Measurements from ENCODE around the gene POTEJ.
"Not testable (repeated sequence)": the region's sequence is repeated elsewhere in the genome, so short reads cannot be mapped to it uniquely, and the experiment has no call there.

POTEJ gene

DNA sequence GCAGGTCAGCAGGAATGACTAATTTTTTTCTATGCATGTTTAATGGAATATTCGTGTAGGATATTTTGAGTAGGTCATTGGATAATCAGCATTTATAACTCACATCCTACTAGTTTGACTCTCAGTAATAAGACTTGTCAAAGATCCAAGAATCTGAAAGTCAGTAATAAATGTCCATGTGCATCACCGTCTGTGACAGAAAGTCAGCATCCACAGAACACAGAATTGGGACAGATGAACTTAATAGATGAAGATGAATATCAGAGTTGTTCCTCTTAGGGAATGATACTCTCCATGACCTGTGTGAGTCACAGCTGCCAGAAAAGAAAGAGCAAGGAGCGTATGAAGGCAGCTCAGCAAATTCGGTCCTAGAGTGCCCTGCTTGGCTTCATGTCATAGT is 30.4 kb downstream of the POTEJ start:
- H3K4me3 Mint-ChIP-seq; H3K27me3 Mint-ChIP-seq; ATAC-seq (replicated peaks): not testable (repeated sequence)

DNA sequence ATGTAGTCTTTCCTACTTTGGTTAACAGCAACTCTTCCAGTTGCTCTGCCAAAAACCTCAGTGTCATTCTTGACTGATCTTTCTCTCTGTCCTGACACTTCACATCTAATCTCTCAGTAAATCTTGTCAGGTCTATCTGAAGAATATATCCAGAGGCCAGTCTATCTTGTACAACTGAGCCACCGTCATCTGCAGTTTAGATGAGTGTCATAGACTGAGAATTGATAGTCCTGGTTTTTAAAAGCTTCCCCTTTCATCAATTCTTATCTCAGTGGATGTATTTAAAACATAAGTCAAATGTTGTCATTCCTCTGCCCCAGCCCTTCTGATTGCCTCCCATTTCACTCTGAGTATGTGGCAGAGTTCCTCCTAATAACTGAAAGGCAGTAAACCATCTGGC is 38.0 kb downstream of the POTEJ start:
- ATAC-seq (replicated peaks); H3K9me3 Mint-ChIP-seq; H3K4me3 Mint-ChIP-seq; H3K27ac Mint-ChIP-seq; H3K4me1 Mint-ChIP-seq (ENCODE audit: low read depth in 2 of 2); DNase-seq; H3K36me3 Mint-ChIP-seq (ENCODE audit: insufficient read depth); H3K27me3 Mint-ChIP-seq: not testable (repeated sequence)

More for the DNA sequence above, 30.4 kb downstream of the POTEJ start:
- not testable (repeated sequence) for H3K9me3 Mint-ChIP-seq; DNase-seq; H3K27ac Mint-ChIP-seq; H3K4me1 Mint-ChIP-seq (ENCODE audit: low read depth in 2 of 2); H3K36me3 Mint-ChIP-seq (ENCODE audit: insufficient read depth)

DNA sequence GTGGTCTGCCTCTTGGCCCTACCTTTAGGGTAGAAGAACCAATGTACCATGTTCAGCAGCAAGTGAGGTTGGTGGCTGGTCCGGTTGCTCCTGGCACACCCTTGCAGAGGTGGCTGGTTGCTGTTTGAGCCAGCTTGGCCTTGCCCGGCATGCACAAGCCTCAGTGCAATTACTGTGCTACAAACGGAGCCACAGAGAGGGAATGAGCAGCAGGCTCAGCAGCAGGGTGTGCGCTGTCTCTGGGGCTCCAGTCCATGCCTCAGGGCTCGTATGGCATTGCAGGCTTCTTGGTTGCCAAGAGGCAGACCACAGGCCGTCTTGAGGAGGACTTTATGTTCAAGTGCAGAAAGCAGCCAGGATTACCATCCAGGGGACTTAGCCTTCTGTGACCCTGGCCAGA is 53.3 kb downstream of the POTEJ start:
- not testable (repeated sequence) for ATAC-seq (replicated peaks); DNase-seq; H3K4me3 Mint-ChIP-seq; H3K36me3 Mint-ChIP-seq (ENCODE audit: insufficient read depth); H3K27ac Mint-ChIP-seq; H3K9me3 Mint-ChIP-seq; H3K4me1 Mint-ChIP-seq (ENCODE audit: low read depth in 2 of 2); H3K27me3 Mint-ChIP-seq

DNA sequence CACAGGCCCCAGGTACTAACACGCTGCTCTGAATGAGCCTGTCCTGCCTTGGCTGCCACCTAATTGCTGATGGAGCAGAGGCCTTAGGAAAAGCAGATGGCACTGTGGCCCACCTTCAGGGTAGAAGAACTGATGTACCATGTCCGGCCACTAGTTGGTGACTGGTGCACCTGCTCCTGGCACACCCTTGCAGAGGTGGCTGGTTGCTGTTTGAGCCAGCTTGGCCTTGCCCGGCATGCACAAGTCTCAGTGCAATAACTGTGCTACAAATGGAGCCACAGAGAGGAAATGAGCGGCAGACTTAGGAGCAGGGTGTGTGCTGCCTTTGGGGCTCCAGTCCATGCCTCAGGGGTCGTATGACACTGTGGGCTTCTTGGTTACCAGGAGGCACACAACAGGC is 54.4 kb downstream of the POTEJ start:
- not testable (repeated sequence) for H3K9me3 Mint-ChIP-seq; ATAC-seq (replicated peaks); H3K4me1 Mint-ChIP-seq (ENCODE audit: low read depth in 2 of 2); H3K4me3 Mint-ChIP-seq; DNase-seq; H3K27me3 Mint-ChIP-seq; H3K27ac Mint-ChIP-seq; H3K36me3 Mint-ChIP-seq (ENCODE audit: insufficient read depth)

DNA sequence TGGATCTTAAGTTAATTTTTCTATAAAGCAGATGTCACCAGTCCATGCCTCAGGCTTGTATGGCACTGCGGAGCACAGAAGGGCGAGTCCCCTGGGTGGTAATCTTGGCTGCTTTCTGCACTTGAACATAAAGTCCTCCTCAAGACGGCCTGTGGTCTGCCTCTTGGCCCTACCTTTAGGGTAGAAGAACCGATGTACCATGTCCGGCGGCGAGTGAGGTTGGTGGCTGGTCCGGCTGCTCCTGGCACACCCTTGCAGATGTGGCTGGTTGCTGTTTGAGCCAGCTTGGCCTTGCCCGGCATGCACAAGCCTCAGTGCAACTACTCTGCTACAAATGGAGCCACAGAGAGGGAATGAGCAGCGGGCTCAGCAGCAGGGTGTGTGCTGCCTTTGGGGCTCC is 56.3 kb downstream of the POTEJ start:
- not testable (repeated sequence) for H3K36me3 Mint-ChIP-seq (ENCODE audit: insufficient read depth); H3K4me1 Mint-ChIP-seq (ENCODE audit: low read depth in 2 of 2); ATAC-seq (replicated peaks); H3K4me3 Mint-ChIP-seq; H3K27ac Mint-ChIP-seq; DNase-seq; H3K9me3 Mint-ChIP-seq; H3K27me3 Mint-ChIP-seq

DNA sequence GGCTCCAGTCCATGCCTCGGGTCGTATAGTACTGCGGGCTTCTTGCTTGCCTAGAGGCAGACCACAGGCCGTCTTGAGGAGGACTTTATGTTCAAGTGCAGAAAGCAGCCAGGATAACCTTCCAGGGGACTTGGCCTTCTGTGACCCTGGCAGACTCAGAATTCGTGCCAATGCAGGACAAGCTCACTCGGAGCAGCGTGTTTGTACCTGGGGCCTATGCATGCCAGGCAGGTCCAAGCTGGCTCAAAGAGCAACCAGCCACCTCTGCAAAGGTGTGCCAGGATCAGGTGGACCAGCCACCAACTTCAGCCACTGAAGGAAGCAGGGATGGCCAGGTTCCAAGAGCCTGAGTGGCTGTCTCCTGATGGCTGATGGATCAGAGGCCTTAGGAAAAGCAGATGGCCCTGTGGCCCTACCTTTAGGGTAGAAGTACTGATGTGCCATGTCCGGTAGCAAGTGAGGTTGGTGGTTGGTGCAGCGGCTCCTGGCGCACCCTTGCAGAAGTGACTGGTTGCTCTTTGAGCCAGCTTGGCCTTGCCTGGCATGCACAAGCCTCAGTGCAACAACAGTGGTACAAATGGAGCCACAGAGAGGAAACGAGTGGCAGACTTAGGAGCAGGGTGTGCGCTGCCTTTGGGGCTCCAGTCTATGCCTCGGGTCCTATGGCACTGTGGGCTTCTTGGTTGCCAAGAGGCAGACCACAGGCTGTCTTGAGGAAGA is 58.9 kb downstream of the POTEJ start:
- not testable (repeated sequence) for H3K36me3 Mint-ChIP-seq (ENCODE audit: insufficient read depth); H3K27ac Mint-ChIP-seq; H3K4me3 Mint-ChIP-seq; H3K4me1 Mint-ChIP-seq (ENCODE audit: low read depth in 2 of 2); H3K27me3 Mint-ChIP-seq; ATAC-seq (replicated peaks); H3K9me3 Mint-ChIP-seq; DNase-seq

DNA sequence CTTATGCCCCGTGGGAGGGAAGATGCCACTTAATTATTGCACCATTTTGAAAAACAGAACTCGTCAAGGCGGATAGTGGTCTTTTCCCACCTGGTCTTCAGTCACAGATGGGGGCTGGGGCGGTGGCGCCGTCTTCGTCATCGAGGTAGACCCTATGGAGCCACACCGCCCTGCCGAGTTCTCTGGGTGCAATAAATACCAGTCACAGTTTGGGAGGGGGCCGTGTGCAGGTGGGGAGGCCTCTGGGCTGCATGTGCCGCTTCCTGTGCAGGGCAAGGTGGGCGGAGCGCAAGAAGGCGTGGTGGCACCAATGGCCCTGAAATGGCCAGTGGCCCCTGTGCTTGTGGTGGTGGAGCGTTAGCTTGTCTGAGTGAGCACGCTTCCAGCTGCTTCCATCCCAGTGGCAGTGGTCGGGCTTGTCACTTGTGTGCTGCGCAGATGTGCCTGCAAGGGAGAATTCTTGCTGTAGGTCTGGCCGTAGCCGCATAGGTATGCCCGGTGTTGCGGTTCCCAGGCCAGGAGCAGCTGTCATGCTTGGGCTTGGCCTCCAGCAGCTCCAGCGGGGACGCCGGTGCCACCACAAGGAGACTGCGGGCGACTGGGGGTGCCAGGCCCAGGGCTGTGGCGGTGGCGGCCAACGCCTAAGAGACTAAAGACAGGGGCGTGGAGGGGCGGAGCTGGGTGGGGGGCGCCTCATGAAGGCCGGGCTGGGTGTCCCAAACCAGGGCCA is 81.0 kb downstream of the POTEJ start:
- not testable (repeated sequence) for H3K27me3 Mint-ChIP-seq; H3K36me3 Mint-ChIP-seq (ENCODE audit: insufficient read depth); ATAC-seq (replicated peaks); H3K4me3 Mint-ChIP-seq; H3K4me1 Mint-ChIP-seq (ENCODE audit: low read depth in 2 of 2); H3K27ac Mint-ChIP-seq; H3K9me3 Mint-ChIP-seq; DNase-seq

DNA sequence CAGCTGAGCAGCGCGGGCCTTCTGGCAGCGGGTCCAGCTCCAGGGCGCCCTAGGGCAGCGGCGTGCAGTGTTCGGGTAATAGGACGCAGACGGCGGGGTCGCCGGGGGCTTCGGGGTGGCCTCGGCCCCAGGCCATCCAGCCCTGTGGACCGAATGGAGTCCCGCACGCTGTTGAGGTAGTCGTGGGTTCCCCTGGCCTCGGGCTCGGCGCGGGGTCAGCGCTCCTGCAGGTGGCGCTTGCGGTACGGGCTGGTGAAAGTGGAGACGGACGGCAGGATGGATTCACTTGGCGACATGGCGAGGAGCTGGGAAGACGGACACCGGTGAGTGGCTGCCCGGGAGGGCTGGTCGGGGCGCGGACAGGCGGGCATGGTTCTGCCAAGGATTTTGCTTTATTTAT is 82.2 kb downstream of the POTEJ start:
- not testable (repeated sequence) for H3K27me3 Mint-ChIP-seq; DNase-seq; ATAC-seq (replicated peaks); H3K36me3 Mint-ChIP-seq (ENCODE audit: insufficient read depth); H3K9me3 Mint-ChIP-seq; H3K27ac Mint-ChIP-seq; H3K4me1 Mint-ChIP-seq (ENCODE audit: low read depth in 2 of 2)
- peak overlapping the region in 1 of 2 donors; percentile 53 for H3K4me3 Mint-ChIP-seq

DNA sequence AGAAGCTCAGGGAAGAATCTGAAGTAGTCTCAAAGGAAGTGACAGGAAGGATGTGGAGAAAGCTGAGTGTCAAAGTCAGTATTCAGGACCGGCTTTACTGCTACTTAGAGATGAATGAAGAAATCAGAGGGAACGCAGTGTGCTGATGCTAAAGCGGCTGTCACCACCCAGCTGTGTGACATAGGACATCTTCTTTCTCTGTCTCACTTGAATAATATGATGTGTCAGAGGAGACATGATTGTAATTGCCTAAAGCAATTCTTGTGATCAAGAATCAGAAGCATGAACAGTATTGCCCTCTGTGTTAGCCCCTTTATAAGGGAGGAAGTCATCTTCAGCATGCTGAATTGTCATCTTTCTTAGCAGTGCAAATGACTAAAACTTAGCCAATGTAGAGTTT is 92.0 kb downstream of the POTEJ start:
- not testable (repeated sequence) for ATAC-seq (replicated peaks); H3K4me1 Mint-ChIP-seq (ENCODE audit: low read depth in 2 of 2); H3K27ac Mint-ChIP-seq; H3K4me3 Mint-ChIP-seq; DNase-seq; H3K27me3 Mint-ChIP-seq; H3K9me3 Mint-ChIP-seq; H3K36me3 Mint-ChIP-seq (ENCODE audit: insufficient read depth)
